ENCODE measurements around the gene CSK. TPM values are rescaled to one million over a fixed set of nuclear protein-coding genes. Genes with fewer than 3 reads are reported as not detected.

Gene CSK
- total and polyA plus RNA-seq, 11 donors, result 19.1 to 66.7 (median 25.9) TPM

DNA sequence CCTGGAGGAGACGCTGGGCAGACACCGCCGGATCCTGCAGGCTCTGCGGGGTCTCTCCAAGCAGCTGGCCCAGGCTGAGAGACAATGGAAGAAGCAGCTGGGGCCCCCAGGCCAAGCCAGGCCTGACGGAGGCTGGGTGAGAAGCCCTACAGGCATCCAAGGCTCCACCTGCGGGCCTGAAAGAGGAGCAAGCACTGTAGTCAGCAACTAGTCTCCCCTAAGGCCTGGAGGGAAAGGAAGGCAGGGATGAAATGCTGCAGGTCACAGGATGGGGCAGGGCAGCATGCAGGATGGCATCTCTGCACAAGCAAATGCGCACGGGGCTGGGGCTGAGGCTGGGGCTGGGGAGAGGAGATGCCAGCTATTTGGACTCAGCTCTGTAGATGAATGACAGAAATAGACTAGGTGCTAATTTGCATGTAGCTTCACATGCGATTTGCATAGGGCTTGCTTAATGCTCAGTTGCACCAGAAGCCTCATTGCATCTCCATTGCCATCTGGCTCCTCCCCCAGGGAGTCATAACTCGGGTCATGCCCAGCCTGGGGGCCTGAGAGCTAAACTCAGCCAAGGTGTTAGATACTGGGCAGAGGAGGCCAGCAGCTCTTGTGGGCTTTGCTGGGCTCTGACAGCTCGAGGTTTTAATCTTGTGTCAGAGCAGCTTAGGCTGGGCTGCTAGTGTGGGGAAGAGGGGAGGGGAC is 39.4 kb downstream of the CSK start:
- no peaks in the 10 kb centered on the region for H3K36me3 ChIP-seq
- peaks cover 0 to 10% (median 0%) of the 10 kb centered on the region in 12 donors for H3K4me1 ChIP-seq
- H3K4me3 ChIP-seq, result no peak overlapping the region
- intact Hi-C loops (cut with DNase I), result no loop called here
- TF ChIP-seq POLR2A (IDR thresholded peaks at IDR 0.05), result no peak
- no peak for TF ChIP-seq CTCF (IDR thresholded peaks at IDR 0.05)
- DNase-seq (no peak), ATAC-seq (no peak)
- WGBS, 4 donors, result 45 to 52% (median 51%) methylated on average over 10 to 11 of the region's 11 CpGs
- H3K9me3 ChIP-seq, result no peaks in the 10 kb centered on the region
- peaks cover 0 to 4% (median 0%) of the 10 kb centered on the region in 9 donors for H3K27me3 ChIP-seq
- H3K27ac ChIP-seq, result no peak overlapping the region

DNA sequence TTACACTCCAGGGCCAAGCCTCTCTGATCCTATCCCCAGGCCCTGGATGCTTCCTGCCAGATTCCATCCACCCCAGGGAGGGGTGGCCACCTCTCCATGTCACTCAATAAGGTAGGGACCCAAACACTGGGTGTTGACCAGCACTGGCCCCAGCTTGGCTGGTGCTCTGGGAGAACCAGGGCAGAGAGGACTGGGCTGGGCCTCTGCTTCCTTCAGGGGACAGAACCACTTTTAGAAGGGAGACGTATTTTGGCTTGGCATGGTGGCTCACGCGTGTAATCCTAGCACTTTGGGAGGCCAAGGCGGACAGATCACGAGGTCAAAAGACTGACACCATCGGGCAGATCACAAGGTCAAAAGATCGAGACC is 39.9 kb downstream of the CSK start:
- Histone ChIP-seq H3K4me3 (no peak overlapping the region), H3K27me3 (peaks cover 0 to 8% (median 2%) of the 10 kb centered on the region in 9 donors), H3K27ac (no peak overlapping the region), H3K9me3 (no peaks in the 10 kb centered on the region), H3K36me3 (no peaks in the 10 kb centered on the region), H3K4me1 (peaks cover 0 to 10% (median 0%) of the 10 kb centered on the region in 12 donors)
- TF ChIP-seq POLR2A (IDR thresholded peaks at IDR 0.05) (no peak), CTCF (IDR thresholded peaks at IDR 0.05) (no peak)
- intact Hi-C loops (cut with DNase I), result no loop called here
- WGBS, 4 donors, result 77 to 89% (median 86%) methylated on average over 7 of the region's 7 CpGs
- ATAC-seq (no peak), DNase-seq (no peak)

DNA sequence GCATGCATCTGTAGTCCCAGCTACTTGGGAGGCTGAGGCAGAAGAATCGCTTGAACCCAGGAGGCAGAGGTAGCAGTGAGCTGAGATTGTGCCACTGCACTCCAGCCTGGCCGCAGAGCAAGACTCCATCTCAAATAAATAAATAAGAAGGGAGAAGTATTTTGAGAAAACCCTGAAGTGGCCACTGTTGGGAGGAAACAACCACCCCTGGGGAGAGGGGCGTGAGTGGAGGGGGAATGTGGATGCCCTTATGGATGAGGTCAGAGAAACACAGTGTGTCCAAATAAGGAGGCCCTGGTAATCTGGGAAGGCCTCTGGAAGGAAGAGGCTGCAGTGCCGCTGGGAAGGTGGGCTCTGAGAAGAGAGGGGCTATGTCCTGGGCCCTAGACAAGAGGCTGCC is 40.4 kb downstream of the CSK start:
- Histone ChIP-seq H3K9me3 (no peaks in the 10 kb centered on the region), H3K4me3 (no peak overlapping the region), H3K27ac (no peak overlapping the region), H3K27me3 (peaks cover 0 to 13% (median 6%) of the 10 kb centered on the region in 9 donors), H3K36me3 (no peaks in the 10 kb centered on the region), H3K4me1 (peaks cover 0 to 10% (median 0%) of the 10 kb centered on the region in 12 donors)
- ATAC-seq, result no peak
- TF ChIP-seq POLR2A (IDR thresholded peaks at IDR 0.05) (no peak), CTCF (IDR thresholded peaks at IDR 0.05) (no peak)
- DNase-seq, result no peak
- intact Hi-C loops (cut with DNase I), result no loop called here
- WGBS, 4 donors, result 84 to 91% (median 89%) methylated on average over 4 of the region's 4 CpGs

- no peak overlapping the region for H3K27ac ChIP-seq
- H3K27me3 ChIP-seq, result peaks cover 0 to 21% (median 12%) of the 10 kb centered on the region in 9 donors
- TF ChIP-seq POLR2A (IDR thresholded peaks at IDR 0.05) (no peak), CTCF (IDR thresholded peaks at IDR 0.05) (no peak)
- no peaks in the 10 kb centered on the region for H3K36me3 ChIP-seq
- H3K4me3 ChIP-seq, result no peak overlapping the region
- ATAC-seq, result no peak
- 71 to 84% (median 77%) methylated on average over 5 to 6 of the region's 6 CpGs for whole genome bisulfite sequencing, 4 donors
- intact Hi-C loops (cut with DNase I), result no loop called here
- no peaks in the 10 kb centered on the region for H3K9me3 ChIP-seq
- H3K4me1 ChIP-seq, result peaks cover 0 to 6% (median 0%) of the 10 kb centered on the region in 12 donors
- no peak for DNase-seq
Observed at GRCh38 chr15:74823324-74823723, 41.4 kb downstream of the CSK start.
